ENCODE data around the gene ITM2B. TPM values are rescaled to one million over a fixed set of nuclear protein-coding genes. Genes with fewer than 3 reads are reported as not detected.

ITM2B gene
- total RNA-seq, 4 donors from 2014 or later: 117 to 352 (median 310) TPM

DNA sequence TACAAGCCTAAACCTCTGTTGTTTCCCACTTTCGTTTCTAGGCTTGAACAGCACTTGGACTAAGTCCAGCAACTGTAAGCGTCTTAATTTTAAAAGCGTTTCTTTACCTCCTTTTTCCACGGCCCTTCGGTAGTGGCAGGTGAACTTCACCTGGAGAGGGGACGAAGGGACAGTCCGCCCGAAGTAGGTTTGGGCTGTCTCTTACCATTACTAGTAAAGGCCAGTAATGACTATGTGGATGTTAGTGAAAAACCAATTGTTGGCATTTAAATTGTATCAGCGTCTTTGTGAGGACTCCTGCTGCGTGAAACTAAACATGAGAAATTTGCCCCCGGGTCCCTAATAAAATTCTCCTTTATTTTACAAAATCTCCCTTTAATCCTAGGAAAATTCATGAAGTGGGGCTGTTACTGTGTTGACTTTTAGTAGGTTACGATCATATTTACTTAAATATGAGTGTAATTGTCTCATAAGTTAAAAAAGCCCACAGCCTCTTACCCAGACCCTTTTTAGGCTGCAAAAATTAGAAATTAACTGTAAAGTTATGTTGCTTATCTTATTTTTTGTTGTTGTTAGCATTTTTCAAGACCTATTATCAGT lies 983 bp downstream of the ITM2B start:
- H3K4me1 ChIP-seq: peaks cover 9 to 59% (median 35%) of the 10 kb centered on the region in 4 donors
- no peak for DNase-seq
- in situ Hi-C loops (cut with MboI; ENCODE audit: low pct_ligation_motif_present in 1 of 4, low pct_unique_long_range_greater_than_20kb in 1 of 4, low sequenced_read_pairs in 3 of 4): loop anchor here in 1 of 4 donors (10.0 kb wide), 1 partner anchor 109 kb away; no protein-coding TSS in a partner anchor
- H3K4me3 ChIP-seq: peak overlapping the region; percentile 89 to 99 (median 99)
- intact Hi-C loops (cut with DNase I; ENCODE audit: low total_unique reads): loop anchor here (2.0 to 10.0 kb wide), 2 partner anchors 69 to 109 kb away; partner anchors contain the start of gene RB1
- no peaks in the 10 kb centered on the region for H3K27me3 ChIP-seq
- H3K9me3 ChIP-seq: no peaks in the 10 kb centered on the region
- TF ChIP-seq POLR2AphosphoS5 (IDR thresholded peaks at IDR 0.05) (no peak), POLR2A (IDR thresholded peaks at IDR 0.05) (no peak), EP300 (IDR thresholded peaks at IDR 0.05; ENCODE audit: low read depth) (no peak)
- TF ChIP-seq, protein P1, sequence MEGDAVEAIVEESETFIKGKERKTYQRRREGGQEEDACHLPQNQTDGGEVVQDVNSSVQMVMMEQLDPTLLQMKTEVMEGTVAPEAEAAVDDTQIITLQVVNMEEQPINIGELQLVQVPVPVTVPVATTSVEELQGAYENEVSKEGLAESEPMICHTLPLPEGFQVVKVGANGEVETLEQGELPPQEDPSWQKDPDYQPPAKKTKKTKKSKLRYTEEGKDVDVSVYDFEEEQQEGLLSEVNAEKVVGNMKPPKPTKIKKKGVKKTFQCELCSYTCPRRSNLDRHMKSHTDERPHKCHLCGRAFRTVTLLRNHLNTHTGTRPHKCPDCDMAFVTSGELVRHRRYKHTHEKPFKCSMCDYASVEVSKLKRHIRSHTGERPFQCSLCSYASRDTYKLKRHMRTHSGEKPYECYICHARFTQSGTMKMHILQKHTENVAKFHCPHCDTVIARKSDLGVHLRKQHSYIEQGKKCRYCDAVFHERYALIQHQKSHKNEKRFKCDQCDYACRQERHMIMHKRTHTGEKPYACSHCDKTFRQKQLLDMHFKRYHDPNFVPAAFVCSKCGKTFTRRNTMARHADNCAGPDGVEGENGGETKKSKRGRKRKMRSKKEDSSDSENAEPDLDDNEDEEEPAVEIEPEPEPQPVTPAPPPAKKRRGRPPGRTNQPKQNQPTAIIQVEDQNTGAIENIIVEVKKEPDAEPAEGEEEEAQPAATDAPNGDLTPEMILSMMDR (IDR thresholded peaks at IDR 0.05): no peak
- WGBS, 2 donors (ENCODE audit: low coverage in 1 of 2): 0 to 2% methylated on average over 11 to 12 of the region's 12 CpGs
- H3K27ac ChIP-seq: peak overlapping the region; percentile 99 to 100 (median 99)
- H3K36me3 ChIP-seq: peaks cover 0 to 4% (median 0%) of the 10 kb centered on the region in 4 donors

DNA sequence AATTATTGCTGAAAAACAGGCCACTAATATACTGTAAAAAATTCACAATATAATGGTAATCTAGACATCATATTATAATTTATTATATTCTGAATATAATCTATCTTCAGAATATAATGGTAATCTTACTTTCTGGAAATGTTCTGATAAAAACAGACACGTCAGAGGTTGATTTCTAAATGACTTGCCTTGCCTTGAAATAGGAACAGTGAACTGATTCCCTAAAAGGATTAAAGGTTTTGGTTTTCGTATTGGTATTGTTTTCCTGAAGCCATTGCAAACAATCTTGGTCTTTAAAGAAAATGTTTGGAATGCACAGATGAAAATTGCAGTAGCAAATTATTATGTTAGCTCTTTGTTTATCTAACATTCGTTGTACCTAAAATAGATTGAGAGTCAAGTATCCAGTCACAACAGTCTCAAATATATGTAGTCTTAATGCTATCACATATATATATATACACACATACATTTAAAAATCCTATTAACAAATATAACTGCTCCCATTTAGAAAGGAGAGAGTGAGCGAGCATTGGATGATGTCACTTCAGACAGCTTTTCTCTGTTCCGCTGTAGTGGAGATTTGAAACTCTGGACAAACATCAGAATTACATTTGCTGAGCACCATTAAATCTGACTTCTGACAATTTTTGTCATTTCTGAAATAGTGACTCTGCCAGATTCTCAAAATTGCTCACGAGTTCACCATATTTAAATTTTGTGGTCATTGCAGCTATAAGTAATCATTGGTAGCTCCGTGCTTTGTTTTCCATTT lies 1.7 kb downstream of the ITM2B start:
- TF ChIP-seq POLR2A (IDR thresholded peaks at IDR 0.05) (no peak), POLR2AphosphoS5 (IDR thresholded peaks at IDR 0.05) (no peak), EP300 (IDR thresholded peaks at IDR 0.05; ENCODE audit: low read depth) (no peak)
- TF ChIP-seq, protein P1 (IDR thresholded peaks at IDR 0.05): no peak
- in situ Hi-C loops (cut with MboI; ENCODE audit: low pct_ligation_motif_present in 1 of 4, low pct_unique_long_range_greater_than_20kb in 1 of 4, low sequenced_read_pairs in 3 of 4) (loop anchor here in 1 of 4 donors (10.0 kb wide), 1 partner anchor 110 kb away; no protein-coding TSS in a partner anchor), intact Hi-C loops (cut with DNase I; ENCODE audit: low total_unique reads) (loop anchor here (2.0 to 10.0 kb wide), 2 partner anchors 68 to 110 kb away; partner anchors contain the start of gene RB1)
- Histone ChIP-seq H3K36me3 (peaks cover 0 to 12% (median 0%) of the 10 kb centered on the region in 4 donors), H3K9me3 (no peaks in the 10 kb centered on the region), H3K27ac (peak overlapping the region; percentile 99 to 100 (median 99)), H3K27me3 (no peaks in the 10 kb centered on the region), H3K4me3 (peak overlapping the region; percentile 89 to 99 (median 99)), H3K4me1 (peaks cover 9 to 66% (median 36%) of the 10 kb centered on the region in 4 donors)
- 10 to 16% methylated on average over 7 of the region's 7 CpGs for WGBS, 2 donors (ENCODE audit: low coverage in 1 of 2)
- DNase-seq: no peak

DNA sequence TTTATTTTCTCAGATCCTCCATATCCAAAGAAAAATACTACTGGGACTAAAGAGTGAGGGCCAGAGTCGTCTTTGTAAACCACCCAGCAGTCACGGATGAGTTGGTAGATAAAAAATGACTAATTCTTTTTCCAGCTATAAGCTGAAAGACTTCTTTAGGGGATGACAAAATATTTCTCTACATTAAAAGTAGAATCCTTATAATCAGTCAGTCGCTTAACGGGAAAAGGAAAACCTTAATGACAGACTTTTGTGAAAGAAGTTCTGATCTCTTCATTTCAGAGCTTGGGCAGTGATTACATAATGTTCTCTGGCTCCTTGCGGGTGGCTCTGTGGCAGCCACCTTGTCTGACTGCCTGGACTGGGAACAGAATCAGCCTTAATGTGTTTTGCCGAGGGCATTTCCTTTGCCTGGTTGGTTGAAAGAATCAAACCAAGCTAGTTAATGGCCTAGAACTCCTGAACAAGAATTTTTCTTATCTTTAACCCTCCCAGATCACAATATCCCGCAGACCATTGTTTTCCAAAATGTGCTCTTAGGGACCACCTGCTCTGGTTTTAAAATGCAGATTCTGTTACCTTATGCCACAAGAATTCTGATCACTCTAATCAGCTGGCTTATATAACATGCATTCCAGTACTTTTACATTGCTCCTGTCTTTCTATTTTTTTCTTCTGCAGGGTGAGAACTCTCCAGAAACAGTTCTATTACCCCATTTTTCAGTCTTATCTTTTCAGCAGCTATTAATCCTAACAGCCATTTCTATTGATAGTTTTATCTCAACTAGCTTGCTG lies 2.5 kb downstream of the ITM2B start:
- DNase-seq: peak; percentile 28
- H3K4me3 ChIP-seq: peak overlapping the region in 3 of 4 donors; percentile 89 to 99 (median 99)
- H3K27me3 ChIP-seq: no peaks in the 10 kb centered on the region
- TF ChIP-seq POLR2AphosphoS5 (IDR thresholded peaks at IDR 0.05) (peak in 1 of 3 donors; percentile 40), POLR2A (IDR thresholded peaks at IDR 0.05) (peak; percentile 30), EP300 (IDR thresholded peaks at IDR 0.05; ENCODE audit: low read depth) (no peak)
- TF ChIP-seq, protein P1 (IDR thresholded peaks at IDR 0.05): no peak
- WGBS, 2 donors (ENCODE audit: low coverage in 1 of 2): 22 to 29% methylated on average over 7 of the region's 7 CpGs
- in situ Hi-C loops (cut with MboI; ENCODE audit: low pct_ligation_motif_present in 1 of 4, low pct_unique_long_range_greater_than_20kb in 1 of 4, low sequenced_read_pairs in 3 of 4): loop anchor here in 1 of 4 donors (10.0 kb wide), 1 partner anchor 111 kb away; no protein-coding TSS in a partner anchor
- peaks cover 9 to 74% (median 38%) of the 10 kb centered on the region in 4 donors for H3K4me1 ChIP-seq
- intact Hi-C loops (cut with DNase I; ENCODE audit: low total_unique reads): loop anchor here (2.0 to 10.0 kb wide), 2 partner anchors 67 to 111 kb away; partner anchors contain the start of gene RB1
- H3K27ac ChIP-seq: peak overlapping the region; percentile 99 to 100 (median 99)
- H3K9me3 ChIP-seq: no peaks in the 10 kb centered on the region
- H3K36me3 ChIP-seq: peaks cover 0 to 12% (median 0%) of the 10 kb centered on the region in 4 donors

All from transverse colon (tissue), 4 donors.